GM18498 (cell line): ENCODE data around the gene PIRT.
"Not testable (repeated sequence)": the region's sequence is repeated elsewhere in the genome, so short reads cannot be mapped to it uniquely, and the experiment has no call there.

Experiments
- ATAC-seq: cut with Tn5 transposase; IDR thresholded peaks from one replicate; pipeline ENCODE4 v1.9.1; 2021; ENCODE audit warnings: mild to moderate bottlenecking, moderate library complexity; ENCODE audit not compliant: unreplicated experiment

Gene PIRT

GRCh38 chr17:10837921-10838320 is at the start of gene PIRT:
PIRT (minus strand) TSS chr17:10838087; CDS start chr17:10825645, 12,442 bp downstream.
- ATAC-seq = no peak

GRCh38 chr17:10881959-10882358 is 44.1 kb upstream of the PIRT start:
- no peak for ATAC-seq

- no peak for ATAC-seq
These were observed 41.4 kb upstream of the PIRT start for GRCh38 chr17:10879190-10879836.

- ATAC-seq = no peak
These were observed 38.2 kb upstream of the PIRT start for GRCh38 chr17:10875984-10876555.

GRCh38 chr17:10875430-10875851 is 37.6 kb upstream of the PIRT start:
- ATAC-seq = no peak

GRCh38 chr17:10871914-10872313 is 34.0 kb upstream of the PIRT start:
- ATAC-seq = no peak

- no peak for ATAC-seq
These were observed 32.6 kb upstream of the PIRT start for GRCh38 chr17:10870336-10871050.

GRCh38 chr17:10868744-10869143 is 30.9 kb upstream of the PIRT start:
- not testable (repeated sequence) for ATAC-seq

- no peak for ATAC-seq
These were observed 21.2 kb upstream of the PIRT start for GRCh38 chr17:10859051-10859450.

GRCh38 chr17:10857976-10858375 is 20.1 kb upstream of the PIRT start:
- ATAC-seq = no peak

GRCh38 chr17:10846636-10847035 is 8.7 kb upstream of the PIRT start:
- not testable (repeated sequence) for ATAC-seq

- no peak for ATAC-seq
These were observed 7.5 kb upstream of the PIRT start for GRCh38 chr17:10845388-10845751.

- ATAC-seq = peak; percentile 93
These were observed 6.9 kb upstream of the PIRT start for GRCh38 chr17:10844621-10845387.

GRCh38 chr17:10843811-10844210 is 5.9 kb upstream of the PIRT start:
- no peak for ATAC-seq

- no peak for ATAC-seq
These were observed 4.8 kb upstream of the PIRT start for GRCh38 chr17:10842658-10843057.

GRCh38 chr17:10838682-10839081 is 795 bp upstream of the PIRT start:
- ATAC-seq = no peak

- ATAC-seq = no peak
These were observed 809 bp downstream of the PIRT start for GRCh38 chr17:10836966-10837590.

GRCh38 chr17:10836145-10836544 is 1.7 kb downstream of the PIRT start:
- ATAC-seq = no peak

- no peak for ATAC-seq
These were observed 6.2 kb downstream of the PIRT start for GRCh38 chr17:10831696-10832095.

GRCh38 chr17:10827898-10828552 is 9.9 kb downstream of the PIRT start:
- no peak for ATAC-seq

GRCh38 chr17:10824874-10825273 is 13.0 kb downstream of the PIRT start:
- ATAC-seq = no peak
